WTC11 (cell line): ENCODE data around the gene BOLA3. TPM values are rescaled to one million over a fixed set of nuclear protein-coding genes. Genes with fewer than 3 reads are reported as not detected.

Experiments
- ATAC-seq: fragments of 200-7000 bp; cut with Tn5 transposase; 2 replicates; pipeline ENCODE4 v1.10.0; 2021; ENCODE audit warnings: mild to moderate bottlenecking, moderate library complexity
- CTCF ChIA-PET: fragments of 300-600 bp; sonication (Branson Sonifier 250); formaldehyde crosslinking; loops from one replicate; lab custom pipeline; 2021; ENCODE audit warnings: antibody characterized with exemption; lab: Charles Lee
- POLR2A ChIA-PET: fragments of 350-600 bp; sonication (Branson Sonifier 250); formaldehyde crosslinking; loops from one replicate; lab custom pipeline; 2021; ENCODE audit warnings: antibody characterized with exemption; lab: Charles Lee
- DNase-seq: peaks from one replicate; pipeline ENCODE4 v3.0.0; 2021; ENCODE audit warnings: low spot score
- H3K27ac Mint-ChIP-seq: 2 replicates; pipeline ENCODE4 v1.8.0; 2021; ENCODE audit warnings: mixed read lengths
- H3K27me3 Mint-ChIP-seq: 2 replicates; pipeline ENCODE4 v1.8.0; 2021; ENCODE audit warnings: low read depth, mild to moderate bottlenecking, moderate library complexity, mixed read lengths
- H3K36me3 Mint-ChIP-seq: 2 replicates; pipeline ENCODE4 v1.8.0; 2021; ENCODE audit warnings: mixed read lengths
- H3K4me1 Mint-ChIP-seq: 2 replicates; pipeline ENCODE4 v1.8.0; 2022; ENCODE audit warnings: mixed read lengths
- H3K4me3 Mint-ChIP-seq: 2 replicates; pipeline ENCODE4 v1.8.0; 2021; ENCODE audit warnings: mild to moderate bottlenecking, moderate library complexity, mixed read lengths
- H3K9me3 Mint-ChIP-seq: 2 replicates; pipeline ENCODE4 v1.8.0; 2021; ENCODE audit warnings: mixed read lengths
- ESRRA ChIP-seq: sonication (generic); formaldehyde crosslinking; IDR thresholded peaks from 2 replicates; pipeline ENCODE4 v1.8.1; 2022; ENCODE audit warnings: mild to moderate bottlenecking, missing genetic modification reagents, borderline replicate concordance
- GABPB1 ChIP-seq: sonication (generic); formaldehyde crosslinking; IDR thresholded peaks from 2 replicates; pipeline ENCODE4 v1.8.1; 2023; ENCODE audit warnings: mild to moderate bottlenecking, missing genetic modification reagents
- HMGA2 ChIP-seq: fragments of 250-450 bp; sonication (Bioruptor Pico); IDR thresholded peaks from 2 replicates; pipeline ENCODE4 v1.4.0; 2021; ENCODE audit warnings: mild to moderate bottlenecking, moderate library complexity
- MYBL2 ChIP-seq: sonication (generic); formaldehyde crosslinking; IDR thresholded peaks from 2 replicates; pipeline ENCODE4 v1.8.1; 2023; ENCODE audit warnings: mild to moderate bottlenecking, moderate library complexity, missing genetic modification reagents
- NFATC4 ChIP-seq: fragments of 250-450 bp; sonication (Bioruptor Pico); IDR thresholded peaks from 2 replicates; pipeline ENCODE4 v1.9.0; 2021; ENCODE audit warnings: mild to moderate bottlenecking
- NR3C1 ChIP-seq: sonication (generic); formaldehyde crosslinking; conservative IDR thresholded peaks from 2 replicates; pipeline ENCODE4 v1.8.1; 2023; ENCODE audit warnings: low read depth, mild to moderate bottlenecking, missing genetic modification reagents
- PRRX2 ChIP-seq: fragments of 250-450 bp; sonication (Bioruptor Pico); IDR thresholded peaks from 2 replicates; pipeline ENCODE4 v1.8.0; 2021; ENCODE audit warnings: mild to moderate bottlenecking
- RORB ChIP-seq: fragments of 250-450 bp; sonication (Bioruptor Pico); IDR thresholded peaks from 2 replicates; pipeline ENCODE4 v1.9.0; 2021; ENCODE audit warnings: mild to moderate bottlenecking
- SMAD4 ChIP-seq: sonication (generic); formaldehyde crosslinking; IDR thresholded peaks from 2 replicates; pipeline ENCODE4 v1.8.0; 2022; ENCODE audit warnings: mild to moderate bottlenecking, missing genetic modification reagents
- SOX15 ChIP-seq: fragments of 250-450 bp; sonication (Bioruptor Pico); IDR thresholded peaks from 2 replicates; pipeline ENCODE4 v1.9.0; 2021; ENCODE audit warnings: mild to moderate bottlenecking
- SP1 ChIP-seq: sonication (generic); formaldehyde crosslinking; conservative IDR thresholded peaks from 2 replicates; pipeline ENCODE4 v1.8.1; 2022; ENCODE audit warnings: missing genetic modification reagents
- total RNA-seq: library from RNA; stranded (reverse); gene quantifications from 3 replicates; pipeline ENCODE4 v1.2.3, GENCODE V29; 2021
- TF ChIP-seq, protein P1 (sequence below): sonication (generic); formaldehyde crosslinking; conservative IDR thresholded peaks from 2 replicates; pipeline ENCODE4 v1.8.1; 2023; ENCODE audit warnings: mild to moderate bottlenecking, low read depth, missing genetic modification reagents, moderate library complexity
- TF ChIP-seq, protein P2 (sequence below): sonication (generic); formaldehyde crosslinking; IDR thresholded peaks from 2 replicates; pipeline ENCODE4 v1.8.0; 2023; ENCODE audit warnings: missing genetic modification reagents, mild to moderate bottlenecking, borderline replicate concordance
- TF ChIP-seq, protein P3 (sequence below): sonication (generic); formaldehyde crosslinking; IDR thresholded peaks from 2 replicates; pipeline ENCODE4 v1.8.0; 2022; ENCODE audit warnings: mild to moderate bottlenecking, missing genetic modification reagents
- TF ChIP-seq, protein P4 (sequence below): sonication (generic); formaldehyde crosslinking; IDR thresholded peaks from 2 replicates; pipeline ENCODE4 v1.8.1; 2022; ENCODE audit warnings: low read depth, mild to moderate bottlenecking, moderate library complexity, missing genetic modification reagents, borderline replicate concordance
- TF ChIP-seq, protein P5 (sequence below): fragments of 250-450 bp; sonication (Bioruptor Pico); IDR thresholded peaks from 2 replicates; pipeline ENCODE4 v1.9.0; 2021; ENCODE audit warnings: mild to moderate bottlenecking, borderline replicate concordance
- TF ChIP-seq, protein P6 (sequence below): sonication (generic); formaldehyde crosslinking; IDR thresholded peaks from 2 replicates; pipeline ENCODE4 v1.8.1; 2023; ENCODE audit warnings: mild to moderate bottlenecking, missing genetic modification reagents, moderate library complexity
- TF ChIP-seq, protein P7 (sequence below): sonication (generic); formaldehyde crosslinking; IDR thresholded peaks from 2 replicates; pipeline ENCODE4 v1.8.1; 2022; ENCODE audit warnings: low read depth, missing genetic modification reagents, borderline replicate concordance

Gene BOLA3
- total RNA-seq, 1 experiment from 2014 or later = 58.2 TPM

DNA sequence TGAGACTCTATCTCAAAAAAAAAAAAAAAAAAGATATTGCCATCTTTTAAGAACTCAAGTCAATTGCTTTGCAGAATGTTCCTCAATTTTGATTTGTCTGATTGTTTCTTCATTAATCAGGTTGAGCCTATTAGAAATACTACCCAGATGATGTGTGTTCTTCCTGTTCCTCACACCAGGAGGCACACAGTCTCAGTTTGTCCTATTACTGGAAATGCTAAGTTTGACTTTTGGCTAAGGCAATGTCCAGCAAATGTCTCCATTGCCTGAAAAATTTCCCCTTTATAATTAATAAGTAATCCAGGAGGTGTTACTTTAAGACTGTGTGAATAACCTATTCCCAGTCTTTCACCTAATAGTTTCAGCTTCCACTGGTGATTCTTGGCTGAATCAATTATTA is 28.4 kb downstream of the BOLA3 start (continued):
- TF ChIP-seq, protein P1, sequence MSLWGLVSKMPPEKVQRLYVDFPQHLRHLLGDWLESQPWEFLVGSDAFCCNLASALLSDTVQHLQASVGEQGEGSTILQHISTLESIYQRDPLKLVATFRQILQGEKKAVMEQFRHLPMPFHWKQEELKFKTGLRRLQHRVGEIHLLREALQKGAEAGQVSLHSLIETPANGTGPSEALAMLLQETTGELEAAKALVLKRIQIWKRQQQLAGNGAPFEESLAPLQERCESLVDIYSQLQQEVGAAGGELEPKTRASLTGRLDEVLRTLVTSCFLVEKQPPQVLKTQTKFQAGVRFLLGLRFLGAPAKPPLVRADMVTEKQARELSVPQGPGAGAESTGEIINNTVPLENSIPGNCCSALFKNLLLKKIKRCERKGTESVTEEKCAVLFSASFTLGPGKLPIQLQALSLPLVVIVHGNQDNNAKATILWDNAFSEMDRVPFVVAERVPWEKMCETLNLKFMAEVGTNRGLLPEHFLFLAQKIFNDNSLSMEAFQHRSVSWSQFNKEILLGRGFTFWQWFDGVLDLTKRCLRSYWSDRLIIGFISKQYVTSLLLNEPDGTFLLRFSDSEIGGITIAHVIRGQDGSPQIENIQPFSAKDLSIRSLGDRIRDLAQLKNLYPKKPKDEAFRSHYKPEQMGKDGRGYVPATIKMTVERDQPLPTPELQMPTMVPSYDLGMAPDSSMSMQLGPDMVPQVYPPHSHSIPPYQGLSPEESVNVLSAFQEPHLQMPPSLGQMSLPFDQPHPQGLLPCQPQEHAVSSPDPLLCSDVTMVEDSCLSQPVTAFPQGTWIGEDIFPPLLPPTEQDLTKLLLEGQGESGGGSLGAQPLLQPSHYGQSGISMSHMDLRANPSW (CRISPR knock-in tag) = no peak
- TF ChIP-seq, protein P2, sequence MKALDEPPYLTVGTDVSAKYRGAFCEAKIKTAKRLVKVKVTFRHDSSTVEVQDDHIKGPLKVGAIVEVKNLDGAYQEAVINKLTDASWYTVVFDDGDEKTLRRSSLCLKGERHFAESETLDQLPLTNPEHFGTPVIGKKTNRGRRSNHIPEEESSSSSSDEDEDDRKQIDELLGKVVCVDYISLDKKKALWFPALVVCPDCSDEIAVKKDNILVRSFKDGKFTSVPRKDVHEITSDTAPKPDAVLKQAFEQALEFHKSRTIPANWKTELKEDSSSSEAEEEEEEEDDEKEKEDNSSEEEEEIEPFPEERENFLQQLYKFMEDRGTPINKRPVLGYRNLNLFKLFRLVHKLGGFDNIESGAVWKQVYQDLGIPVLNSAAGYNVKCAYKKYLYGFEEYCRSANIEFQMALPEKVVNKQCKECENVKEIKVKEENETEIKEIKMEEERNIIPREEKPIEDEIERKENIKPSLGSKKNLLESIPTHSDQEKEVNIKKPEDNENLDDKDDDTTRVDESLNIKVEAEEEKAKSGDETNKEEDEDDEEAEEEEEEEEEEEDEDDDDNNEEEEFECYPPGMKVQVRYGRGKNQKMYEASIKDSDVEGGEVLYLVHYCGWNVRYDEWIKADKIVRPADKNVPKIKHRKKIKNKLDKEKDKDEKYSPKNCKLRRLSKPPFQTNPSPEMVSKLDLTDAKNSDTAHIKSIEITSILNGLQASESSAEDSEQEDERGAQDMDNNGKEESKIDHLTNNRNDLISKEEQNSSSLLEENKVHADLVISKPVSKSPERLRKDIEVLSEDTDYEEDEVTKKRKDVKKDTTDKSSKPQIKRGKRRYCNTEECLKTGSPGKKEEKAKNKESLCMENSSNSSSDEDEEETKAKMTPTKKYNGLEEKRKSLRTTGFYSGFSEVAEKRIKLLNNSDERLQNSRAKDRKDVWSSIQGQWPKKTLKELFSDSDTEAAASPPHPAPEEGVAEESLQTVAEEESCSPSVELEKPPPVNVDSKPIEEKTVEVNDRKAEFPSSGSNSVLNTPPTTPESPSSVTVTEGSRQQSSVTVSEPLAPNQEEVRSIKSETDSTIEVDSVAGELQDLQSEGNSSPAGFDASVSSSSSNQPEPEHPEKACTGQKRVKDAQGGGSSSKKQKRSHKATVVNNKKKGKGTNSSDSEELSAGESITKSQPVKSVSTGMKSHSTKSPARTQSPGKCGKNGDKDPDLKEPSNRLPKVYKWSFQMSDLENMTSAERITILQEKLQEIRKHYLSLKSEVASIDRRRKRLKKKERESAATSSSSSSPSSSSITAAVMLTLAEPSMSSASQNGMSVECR (CRISPR knock-in tag) = no peak
- TF ChIP-seq ESRRA (CRISPR knock-in tag) = no peak
- TF ChIP-seq HMGA2 (CRISPR knock-in tag) = no peak
- no peak for TF ChIP-seq NFATC4
- TF ChIP-seq, protein P3, sequence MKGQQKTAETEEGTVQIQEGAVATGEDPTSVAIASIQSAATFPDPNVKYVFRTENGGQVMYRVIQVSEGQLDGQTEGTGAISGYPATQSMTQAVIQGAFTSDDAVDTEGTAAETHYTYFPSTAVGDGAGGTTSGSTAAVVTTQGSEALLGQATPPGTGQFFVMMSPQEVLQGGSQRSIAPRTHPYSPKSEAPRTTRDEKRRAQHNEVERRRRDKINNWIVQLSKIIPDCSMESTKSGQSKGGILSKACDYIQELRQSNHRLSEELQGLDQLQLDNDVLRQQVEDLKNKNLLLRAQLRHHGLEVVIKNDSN = no peak
- no peak for TF ChIP-seq PRRX2 (CRISPR knock-in tag)
- no peak for TF ChIP-seq SMAD4

DNA sequence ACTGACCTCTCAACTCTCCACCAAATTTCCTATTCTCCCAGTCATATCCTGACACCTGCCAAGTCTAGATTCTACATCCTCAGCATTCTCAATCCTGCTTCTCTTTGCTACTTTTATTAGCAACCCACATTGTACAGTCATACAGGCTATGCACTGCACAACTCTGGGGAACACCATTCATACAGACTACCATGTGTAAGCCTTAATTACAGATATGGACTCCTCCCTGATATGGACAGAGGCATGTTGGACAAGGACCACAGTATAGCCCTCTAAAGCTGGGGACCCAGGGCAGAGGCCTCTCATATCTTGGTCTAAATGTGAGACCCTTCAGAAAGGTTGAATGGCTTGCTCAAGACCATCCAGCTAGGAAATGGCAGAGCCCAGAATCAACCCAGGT is 36.3 kb downstream of the BOLA3 start:
- ATAC-seq = no peak
- POLR2A ChIA-PET = no interaction called here
- H3K36me3 Mint-ChIP-seq = no peaks in the 10 kb centered on the region

More for the DNA sequence above, 36.3 kb downstream of the BOLA3 start:
- Mint-ChIP-seq H3K4me3 (no peak overlapping the region), H3K27ac (no peak overlapping the region), H3K4me1 (peaks cover 22% of the 10 kb centered on the region), H3K27me3 (peaks cover 19% of the 10 kb centered on the region)
- DNase-seq = no peak
- TF ChIP-seq, protein P4, sequence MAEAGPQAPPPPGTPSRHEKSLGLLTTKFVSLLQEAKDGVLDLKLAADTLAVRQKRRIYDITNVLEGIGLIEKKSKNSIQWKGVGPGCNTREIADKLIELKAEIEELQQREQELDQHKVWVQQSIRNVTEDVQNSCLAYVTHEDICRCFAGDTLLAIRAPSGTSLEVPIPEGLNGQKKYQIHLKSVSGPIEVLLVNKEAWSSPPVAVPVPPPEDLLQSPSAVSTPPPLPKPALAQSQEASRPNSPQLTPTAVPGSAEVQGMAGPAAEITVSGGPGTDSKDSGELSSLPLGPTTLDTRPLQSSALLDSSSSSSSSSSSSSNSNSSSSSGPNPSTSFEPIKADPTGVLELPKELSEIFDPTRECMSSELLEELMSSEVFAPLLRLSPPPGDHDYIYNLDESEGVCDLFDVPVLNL (CRISPR knock-in tag) = no peak
- TF ChIP-seq SOX15 (CRISPR knock-in tag) (no peak), RORB (CRISPR knock-in tag) (no peak), HMGA2 (CRISPR knock-in tag) (no peak), NR3C1 (no peak), MYBL2 (no peak), SP1 (CRISPR knock-in tag) (no peak), GABPB1 (no peak)
- TF ChIP-seq, protein P5, sequence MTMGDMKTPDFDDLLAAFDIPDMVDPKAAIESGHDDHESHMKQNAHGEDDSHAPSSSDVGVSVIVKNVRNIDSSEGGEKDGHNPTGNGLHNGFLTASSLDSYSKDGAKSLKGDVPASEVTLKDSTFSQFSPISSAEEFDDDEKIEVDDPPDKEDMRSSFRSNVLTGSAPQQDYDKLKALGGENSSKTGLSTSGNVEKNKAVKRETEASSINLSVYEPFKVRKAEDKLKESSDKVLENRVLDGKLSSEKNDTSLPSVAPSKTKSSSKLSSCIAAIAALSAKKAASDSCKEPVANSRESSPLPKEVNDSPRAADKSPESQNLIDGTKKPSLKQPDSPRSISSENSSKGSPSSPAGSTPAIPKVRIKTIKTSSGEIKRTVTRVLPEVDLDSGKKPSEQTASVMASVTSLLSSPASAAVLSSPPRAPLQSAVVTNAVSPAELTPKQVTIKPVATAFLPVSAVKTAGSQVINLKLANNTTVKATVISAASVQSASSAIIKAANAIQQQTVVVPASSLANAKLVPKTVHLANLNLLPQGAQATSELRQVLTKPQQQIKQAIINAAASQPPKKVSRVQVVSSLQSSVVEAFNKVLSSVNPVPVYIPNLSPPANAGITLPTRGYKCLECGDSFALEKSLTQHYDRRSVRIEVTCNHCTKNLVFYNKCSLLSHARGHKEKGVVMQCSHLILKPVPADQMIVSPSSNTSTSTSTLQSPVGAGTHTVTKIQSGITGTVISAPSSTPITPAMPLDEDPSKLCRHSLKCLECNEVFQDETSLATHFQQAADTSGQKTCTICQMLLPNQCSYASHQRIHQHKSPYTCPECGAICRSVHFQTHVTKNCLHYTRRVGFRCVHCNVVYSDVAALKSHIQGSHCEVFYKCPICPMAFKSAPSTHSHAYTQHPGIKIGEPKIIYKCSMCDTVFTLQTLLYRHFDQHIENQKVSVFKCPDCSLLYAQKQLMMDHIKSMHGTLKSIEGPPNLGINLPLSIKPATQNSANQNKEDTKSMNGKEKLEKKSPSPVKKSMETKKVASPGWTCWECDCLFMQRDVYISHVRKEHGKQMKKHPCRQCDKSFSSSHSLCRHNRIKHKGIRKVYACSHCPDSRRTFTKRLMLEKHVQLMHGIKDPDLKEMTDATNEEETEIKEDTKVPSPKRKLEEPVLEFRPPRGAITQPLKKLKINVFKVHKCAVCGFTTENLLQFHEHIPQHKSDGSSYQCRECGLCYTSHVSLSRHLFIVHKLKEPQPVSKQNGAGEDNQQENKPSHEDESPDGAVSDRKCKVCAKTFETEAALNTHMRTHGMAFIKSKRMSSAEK (CRISPR knock-in tag) = no peak
- TF ChIP-seq, protein P6, sequence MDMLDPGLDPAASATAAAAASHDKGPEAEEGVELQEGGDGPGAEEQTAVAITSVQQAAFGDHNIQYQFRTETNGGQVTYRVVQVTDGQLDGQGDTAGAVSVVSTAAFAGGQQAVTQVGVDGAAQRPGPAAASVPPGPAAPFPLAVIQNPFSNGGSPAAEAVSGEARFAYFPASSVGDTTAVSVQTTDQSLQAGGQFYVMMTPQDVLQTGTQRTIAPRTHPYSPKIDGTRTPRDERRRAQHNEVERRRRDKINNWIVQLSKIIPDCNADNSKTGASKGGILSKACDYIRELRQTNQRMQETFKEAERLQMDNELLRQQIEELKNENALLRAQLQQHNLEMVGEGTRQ = no peak
- TF ChIP-seq, protein P7, sequence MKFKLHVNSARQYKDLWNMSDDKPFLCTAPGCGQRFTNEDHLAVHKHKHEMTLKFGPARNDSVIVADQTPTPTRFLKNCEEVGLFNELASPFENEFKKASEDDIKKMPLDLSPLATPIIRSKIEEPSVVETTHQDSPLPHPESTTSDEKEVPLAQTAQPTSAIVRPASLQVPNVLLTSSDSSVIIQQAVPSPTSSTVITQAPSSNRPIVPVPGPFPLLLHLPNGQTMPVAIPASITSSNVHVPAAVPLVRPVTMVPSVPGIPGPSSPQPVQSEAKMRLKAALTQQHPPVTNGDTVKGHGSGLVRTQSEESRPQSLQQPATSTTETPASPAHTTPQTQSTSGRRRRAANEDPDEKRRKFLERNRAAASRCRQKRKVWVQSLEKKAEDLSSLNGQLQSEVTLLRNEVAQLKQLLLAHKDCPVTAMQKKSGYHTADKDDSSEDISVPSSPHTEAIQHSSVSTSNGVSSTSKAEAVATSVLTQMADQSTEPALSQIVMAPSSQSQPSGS = no peak
- TF ChIP-seq, all 79 proteins: peak for 0
- CTCF ChIA-PET = interaction anchor here (0.8 to 0.9 kb wide), 2 partner anchors 9 to 203 kb away, joined by 3 read pairs; no protein-coding TSS in a partner anchor
- no peaks in the 10 kb centered on the region for H3K9me3 Mint-ChIP-seq
